DMS153 (cell line): Measurements from ENCODE around the gene SPTA1.

Source experiments
- DNase-seq: peaks from one replicate; lab custom pipeline; 2025; lab: John Stamatoyannopoulos, UW

SPTA1 gene

DNA sequence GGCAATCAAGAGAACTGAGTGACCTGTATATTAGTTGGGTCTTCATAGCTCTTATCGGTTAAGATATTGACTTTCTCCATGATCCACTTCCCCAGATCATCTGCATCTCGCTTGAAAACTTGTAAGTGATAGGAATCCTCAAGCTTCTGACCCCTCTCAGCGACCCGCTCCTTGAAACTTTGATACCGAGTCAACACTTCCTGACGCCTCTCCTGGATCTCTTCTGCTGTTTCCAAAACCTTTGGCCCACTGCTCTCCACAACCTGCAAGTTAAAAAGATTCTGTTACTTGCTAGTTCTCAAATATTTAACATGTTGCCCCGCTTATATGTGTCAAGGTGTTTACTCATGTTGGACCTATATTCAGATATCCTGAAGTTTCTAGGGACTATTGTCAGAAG lies 1.4 kb downstream of the SPTA1 start:
- no peak for DNase-seq

DNA sequence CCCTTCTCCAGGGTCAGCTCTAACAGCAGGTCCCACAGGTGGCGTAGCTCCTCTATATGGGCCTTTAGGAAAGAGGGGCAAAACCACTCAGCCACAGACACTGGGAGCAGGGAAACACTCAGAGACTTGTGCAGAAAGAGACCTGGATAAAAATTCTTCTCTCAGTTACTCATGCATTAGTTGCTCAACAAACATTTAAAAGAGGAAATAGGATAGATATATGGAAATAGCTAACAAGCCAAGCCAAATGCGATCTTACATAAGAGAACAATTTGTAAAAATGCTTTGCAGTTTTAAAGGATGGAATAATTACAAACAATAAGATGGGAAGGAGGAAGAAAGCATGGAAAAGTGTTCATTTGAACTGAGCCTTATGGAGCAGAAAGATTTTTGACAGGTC lies 4.9 kb downstream of the SPTA1 start:
- DNase-seq: no peak

- no peak for DNase-seq
Measured at GRCh38 chr1:158679289-158679688, 7.2 kb downstream of the SPTA1 start.

- no peak for DNase-seq
Measured at GRCh38 chr1:158675563-158676323, 10.8 kb downstream of the SPTA1 start.

GRCh38 chr1:158674302-158674701 lies 12.2 kb downstream of the SPTA1 start:
- no peak for DNase-seq

DNA sequence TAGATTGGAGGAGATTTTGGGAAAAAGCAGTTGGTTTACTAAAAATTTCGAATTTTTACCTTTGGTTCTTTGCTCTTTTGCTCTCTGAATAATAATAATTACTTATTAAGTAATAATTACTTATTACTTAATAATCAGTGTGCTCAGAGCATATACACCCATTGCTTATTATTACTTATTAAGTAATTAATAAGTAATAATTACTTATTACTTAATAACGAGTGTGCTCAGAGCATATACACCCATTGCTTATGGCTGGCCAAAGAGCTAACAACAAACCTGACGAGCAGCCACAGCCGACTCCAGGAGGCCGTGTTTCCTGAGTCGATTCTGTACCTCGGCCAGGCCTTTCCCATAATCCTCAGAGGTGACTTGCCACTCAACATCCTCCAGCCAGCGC lies 20.5 kb downstream of the SPTA1 start:
- DNase-seq: no peak

- DNase-seq: peak; percentile 92
Measured at GRCh38 chr1:158654571-158654970, 31.9 kb downstream of the SPTA1 start.

DNA sequence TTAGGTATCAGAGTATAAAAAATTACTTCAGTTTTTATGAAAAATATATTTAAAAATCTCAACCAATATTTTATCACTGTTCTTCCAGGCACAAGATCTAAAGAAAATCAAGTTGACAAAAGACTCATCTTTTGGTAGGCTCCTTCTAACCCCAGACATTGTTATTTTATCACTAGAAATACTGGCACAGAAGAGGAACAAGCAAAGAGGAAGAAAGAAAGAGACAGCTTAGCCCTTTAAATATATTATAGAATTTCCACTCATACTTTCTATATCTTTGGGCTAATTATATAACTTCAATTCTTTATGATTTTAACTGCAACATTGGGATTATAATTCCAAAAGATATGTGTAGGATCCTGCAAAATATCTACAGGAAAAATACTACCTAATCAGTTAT lies 32.4 kb downstream of the SPTA1 start:
- no peak for DNase-seq

- DNase-seq: no peak
Measured at GRCh38 chr1:158652721-158653334, 33.7 kb downstream of the SPTA1 start.

DNA sequence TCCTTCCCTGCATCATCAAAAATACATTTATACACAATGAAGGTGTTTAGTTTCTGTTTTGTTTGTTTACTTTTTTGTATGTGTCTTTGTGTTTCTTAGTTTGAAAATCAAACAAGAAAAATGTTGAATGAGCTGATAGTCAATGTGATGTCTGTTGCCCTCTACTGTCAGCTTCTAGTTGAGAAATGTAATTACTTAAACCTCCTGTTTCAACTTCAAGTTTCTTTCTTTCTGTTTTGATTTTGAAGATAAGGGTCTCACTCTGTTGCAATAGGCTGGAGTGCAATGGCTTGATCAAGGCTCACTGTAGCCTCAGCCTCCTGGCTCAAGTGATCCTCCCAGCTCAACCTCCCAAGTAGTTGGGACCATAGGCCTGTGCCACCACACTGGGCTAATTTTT lies 37.5 kb downstream of the SPTA1 start:
- DNase-seq: no peak

GRCh38 chr1:158646465-158646864 lies 40.0 kb downstream of the SPTA1 start:
- no peak for DNase-seq

- DNase-seq: no peak
Measured at GRCh38 chr1:158644449-158644848, 42.1 kb downstream of the SPTA1 start.

GRCh38 chr1:158638904-158639303 lies 47.6 kb downstream of the SPTA1 start:
- DNase-seq: no peak

- DNase-seq: no peak
Measured at GRCh38 chr1:158638146-158638545, 48.4 kb downstream of the SPTA1 start.

DNA sequence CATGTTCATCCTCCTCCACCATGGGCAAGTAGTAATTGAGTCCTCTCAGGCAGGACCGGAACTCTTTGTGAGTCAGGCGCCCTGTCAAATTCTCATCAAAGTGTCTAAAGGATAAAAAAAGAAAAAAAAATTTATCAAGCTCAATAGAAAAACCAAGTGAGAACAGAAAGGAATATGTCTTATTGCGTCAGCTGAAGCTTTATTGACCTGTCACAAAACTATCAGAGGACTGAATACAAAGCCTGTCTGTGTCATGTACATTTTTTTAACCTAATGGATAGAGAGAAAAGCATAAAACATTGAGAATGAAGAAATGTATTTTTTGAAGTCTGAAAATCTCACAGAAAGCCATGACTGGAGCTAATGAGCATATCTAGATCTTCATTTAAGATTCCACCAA lies 72.8 kb downstream of the SPTA1 start:
- DNase-seq: no peak

GRCh38 chr1:158611916-158612315 lies 74.6 kb downstream of the SPTA1 start:
- no peak for DNase-seq

GRCh38 chr1:158607296-158607695 lies 79.2 kb downstream of the SPTA1 start:
- no peak for DNase-seq

DNA sequence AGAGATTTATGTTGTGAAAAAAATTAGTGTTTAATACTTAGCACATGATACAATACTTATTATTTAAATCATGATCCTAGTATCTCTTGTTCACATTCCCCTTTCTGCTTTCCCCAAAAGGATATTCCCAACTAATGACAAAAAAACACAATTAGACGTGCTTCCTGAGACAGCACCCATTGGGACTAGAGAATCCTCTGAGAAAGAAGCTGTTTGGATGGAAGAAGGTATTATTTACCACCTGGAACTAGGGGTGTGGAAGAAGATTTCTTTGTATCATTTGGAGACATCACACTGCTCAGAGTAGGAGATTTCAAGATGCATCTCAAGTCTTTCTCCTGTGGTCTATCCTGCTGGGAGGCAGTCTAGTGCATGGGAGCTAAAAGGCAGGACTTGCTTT lies 81.5 kb downstream of the SPTA1 start, which contains the start of gene OR10Z1:
Gene OR10Z1, plus strand, starts transcription at position 301 of the 400 bp plus-strand sequence. CDS start 1,171 bp downstream, outside the sequence.
- no peak for DNase-seq

DNA sequence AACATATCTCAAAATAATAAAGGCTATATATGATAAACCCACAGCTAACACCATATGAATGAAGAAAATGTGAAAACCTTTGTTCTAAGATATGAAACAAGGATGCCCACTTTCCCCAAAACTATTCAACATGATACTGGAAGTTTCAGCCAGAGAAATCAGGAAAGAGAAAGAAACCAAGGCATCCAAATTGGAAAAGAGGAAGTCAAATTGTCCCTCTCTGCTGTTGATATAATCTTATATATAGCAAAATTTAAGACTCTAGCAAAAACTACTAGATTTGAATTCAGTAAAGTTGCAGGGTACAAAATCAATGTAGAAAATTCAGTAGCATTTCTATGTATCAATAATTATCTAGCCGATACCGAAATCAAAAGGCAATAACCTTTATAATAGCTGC lies 85.8 kb downstream of the SPTA1 start:
- no peak for DNase-seq

DNA sequence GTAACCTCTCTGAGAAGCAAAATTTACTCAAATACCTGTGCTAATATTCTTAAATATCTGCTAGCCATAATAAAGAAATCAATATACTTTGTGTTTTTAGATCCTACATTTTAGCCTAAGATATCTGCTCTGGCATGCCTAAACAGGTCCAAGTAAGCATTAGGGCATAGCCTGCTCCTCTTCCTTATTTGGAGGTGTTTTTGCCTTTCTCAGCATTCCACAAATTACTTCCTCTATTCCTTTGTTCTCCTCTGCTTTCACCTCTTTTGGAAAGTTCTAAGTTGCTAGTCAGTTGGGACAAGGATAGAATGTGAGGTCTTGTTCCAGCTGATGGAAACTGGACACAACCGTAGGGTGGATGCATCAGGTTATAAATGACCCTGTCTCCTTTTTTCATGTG lies 99.6 kb downstream of the SPTA1 start:
- no peak for DNase-seq

DNA sequence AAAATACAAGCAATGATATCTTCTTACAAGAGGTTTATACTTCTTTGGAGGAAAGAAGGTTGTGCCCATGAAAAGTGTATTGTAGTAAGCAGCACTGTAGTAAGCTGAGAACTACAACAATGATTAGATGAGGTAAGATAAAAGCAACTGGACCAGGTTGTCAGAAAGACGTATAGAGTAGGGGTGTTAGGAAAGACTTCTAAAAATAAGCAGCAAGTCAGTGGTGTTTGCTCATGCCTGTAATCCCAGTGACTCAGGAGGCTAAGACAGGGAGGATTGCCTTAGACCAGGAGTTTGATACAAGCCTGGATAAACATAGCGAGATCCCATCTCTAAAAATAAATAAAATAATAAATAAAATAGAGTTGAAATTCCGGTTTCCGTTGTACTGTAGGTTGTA lies 102.6 kb downstream of the SPTA1 start:
- no peak for DNase-seq

DNA sequence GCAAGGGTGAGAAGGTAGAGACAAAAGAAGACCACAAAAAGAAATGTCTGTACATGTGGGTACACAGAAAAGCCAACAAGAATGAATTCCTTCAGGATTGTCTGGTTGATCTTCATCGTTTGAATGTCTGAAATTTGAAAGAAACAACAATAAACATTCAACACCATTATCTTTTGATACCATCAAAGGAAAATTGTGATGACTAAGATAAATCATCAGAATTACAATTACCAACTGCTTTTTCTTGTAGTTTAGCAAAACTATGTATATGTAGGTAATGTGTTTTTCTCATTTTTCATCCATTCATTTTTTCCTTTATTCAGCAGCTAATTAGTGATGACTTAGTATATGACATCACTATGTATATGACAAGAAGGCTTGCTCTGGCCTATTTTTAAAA lies 106.8 kb downstream of the SPTA1 start, which contains the start of gene OR10X1:
Gene OR10X1, minus strand, starts transcription at position 167 of the 400 bp plus-strand sequence. Its CDS starts 0 bp downstream, at position 167.
- no peak for DNase-seq

- no peak for DNase-seq
Measured at GRCh38 chr1:158577561-158577960, 109.0 kb downstream of the SPTA1 start.

- no peak for DNase-seq
Measured at GRCh38 chr1:158572226-158572625, 114.3 kb downstream of the SPTA1 start.
